ENCODE results near the gene BMP5.

BMP5 gene

GRCh38 chr6:55874316-55874715, 1.1 kb downstream of the BMP5 start:
- no peak overlapping the region for H3K4me3 ChIP-seq (ENCODE audit: low read length)
- TF ChIP-seq CTCF (conservative IDR thresholded peaks at IDR 0.05; ENCODE audit: low read depth, low read length), result no peak
- DNase-seq (ENCODE audit: low read depth), result no peak

- no peak for DNase-seq (ENCODE audit: low read depth)
- no peak overlapping the region for H3K4me3 ChIP-seq (ENCODE audit: low read length)
- TF ChIP-seq CTCF (conservative IDR thresholded peaks at IDR 0.05; ENCODE audit: low read depth, low read length), result no peak
Measured at GRCh38 chr6:55872866-55873265, 2.5 kb downstream of the BMP5 start.

- no peak for DNase-seq (ENCODE audit: low read depth)
- TF ChIP-seq CTCF (conservative IDR thresholded peaks at IDR 0.05; ENCODE audit: low read depth, low read length), result no peak
- no peak overlapping the region for H3K4me3 ChIP-seq (ENCODE audit: low read length)
Measured at GRCh38 chr6:55870181-55870813, 5.1 kb downstream of the BMP5 start.

GRCh38 chr6:55869674-55870073, 5.7 kb downstream of the BMP5 start:
- no peak for TF ChIP-seq CTCF (conservative IDR thresholded peaks at IDR 0.05; ENCODE audit: low read depth, low read length)
- DNase-seq (ENCODE audit: low read depth), result no peak
- no peak overlapping the region for H3K4me3 ChIP-seq (ENCODE audit: low read length)

GRCh38 chr6:55868771-55869479, 6.5 kb downstream of the BMP5 start:
- TF ChIP-seq CTCF (conservative IDR thresholded peaks at IDR 0.05; ENCODE audit: low read depth, low read length), result no peak
- H3K4me3 ChIP-seq (ENCODE audit: low read length), result no peak overlapping the region
- no peak for DNase-seq (ENCODE audit: low read depth)

GRCh38 chr6:55868176-55868575, 7.2 kb downstream of the BMP5 start:
- no peak for TF ChIP-seq CTCF (conservative IDR thresholded peaks at IDR 0.05; ENCODE audit: low read depth, low read length)
- no peak for DNase-seq (ENCODE audit: low read depth)
- H3K4me3 ChIP-seq (ENCODE audit: low read length), result no peak overlapping the region

GRCh38 chr6:55866128-55866527, 9.3 kb downstream of the BMP5 start:
- TF ChIP-seq CTCF (conservative IDR thresholded peaks at IDR 0.05; ENCODE audit: low read depth, low read length), result no peak
- no peak for DNase-seq (ENCODE audit: low read depth)

More at GRCh38 chr6:55866128-55866527, 9.3 kb downstream of the BMP5 start:
- no peak overlapping the region for H3K4me3 ChIP-seq (ENCODE audit: low read length)
